ENCODE results near the gene TRO.
A peak's percentile ranks its signal among the peaks of the same experiment; 100 is the strongest.

Gene TRO

GRCh38 chrX:54920610-54921426 is at the start of gene TRO:
TSS of gene TRO (plus strand) at chrX:54920824. CDS start at chrX:54922247, 1,423 bp downstream.
- TF ChIP-seq ZNF274 (IDR thresholded peaks at IDR 0.05; ENCODE audit: low read depth, low read length) = no peak
- peak within 1 kb of the TSS; percentile 67 for H3K4me3 ChIP-seq (ENCODE audit: low read length)

- TF ChIP-seq ZNF274 (IDR thresholded peaks at IDR 0.05; ENCODE audit: low read depth, low read length) = no peak
- H3K4me3 ChIP-seq (ENCODE audit: low read length) = no peak overlapping the region
Measured at GRCh38 chrX:54885740-54886139, 34.9 kb upstream of the TRO start.

GRCh38 chrX:54891573-54891972 is 29.1 kb upstream of the TRO start:
- H3K4me3 ChIP-seq (ENCODE audit: low read length) = no peak overlapping the region
- TF ChIP-seq ZNF274 (IDR thresholded peaks at IDR 0.05; ENCODE audit: low read depth, low read length) = no peak

GRCh38 chrX:54894159-54894558 is 26.5 kb upstream of the TRO start:
- H3K4me3 ChIP-seq (ENCODE audit: low read length) = no peak overlapping the region
- TF ChIP-seq ZNF274 (IDR thresholded peaks at IDR 0.05; ENCODE audit: low read depth, low read length) = no peak

- no peak overlapping the region for H3K4me3 ChIP-seq (ENCODE audit: low read length)
- TF ChIP-seq ZNF274 (IDR thresholded peaks at IDR 0.05; ENCODE audit: low read depth, low read length) = no peak
Measured at GRCh38 chrX:54909941-54910340, 10.7 kb upstream of the TRO start.

GRCh38 chrX:54921427-54922021 is 900 bp downstream of the TRO start:
- H3K4me3 ChIP-seq (ENCODE audit: low read length) = peak overlapping the region; percentile 67
- no peak for TF ChIP-seq ZNF274 (IDR thresholded peaks at IDR 0.05; ENCODE audit: low read depth, low read length)

GRCh38 chrX:54922547-54922946 is 1.9 kb downstream of the TRO start:
- no peak for TF ChIP-seq ZNF274 (IDR thresholded peaks at IDR 0.05; ENCODE audit: low read depth, low read length)
- no peak overlapping the region for H3K4me3 ChIP-seq (ENCODE audit: low read length)

- no peak overlapping the region for H3K4me3 ChIP-seq (ENCODE audit: low read length)
- no peak for TF ChIP-seq ZNF274 (IDR thresholded peaks at IDR 0.05; ENCODE audit: low read depth, low read length)
Measured at GRCh38 chrX:54923376-54923775, 2.8 kb downstream of the TRO start.

GRCh38 chrX:54926978-54927377 is 6.4 kb downstream of the TRO start:
- TF ChIP-seq ZNF274 (IDR thresholded peaks at IDR 0.05; ENCODE audit: low read depth, low read length) = no peak
- no peak overlapping the region for H3K4me3 ChIP-seq (ENCODE audit: low read length)

- TF ChIP-seq ZNF274 (IDR thresholded peaks at IDR 0.05; ENCODE audit: low read depth, low read length) = no peak
- H3K4me3 ChIP-seq (ENCODE audit: low read length) = no peak overlapping the region
Measured at GRCh38 chrX:54928876-54929275, 8.3 kb downstream of the TRO start.

- H3K4me3 ChIP-seq (ENCODE audit: low read length) = no peak overlapping the region
- no peak for TF ChIP-seq ZNF274 (IDR thresholded peaks at IDR 0.05; ENCODE audit: low read depth, low read length)
Measured at GRCh38 chrX:54930291-54931049, 9.8 kb downstream of the TRO start.

- TF ChIP-seq ZNF274 (IDR thresholded peaks at IDR 0.05; ENCODE audit: low read depth, low read length) = no peak
Measured at GRCh38 chrX:54931107-54931506, 10.5 kb downstream of the TRO start.

GRCh38 chrX:54933150-54933826 is 12.7 kb downstream of the TRO start:
- H3K4me3 ChIP-seq (ENCODE audit: low read length) = no peak overlapping the region
- TF ChIP-seq ZNF274 (IDR thresholded peaks at IDR 0.05; ENCODE audit: low read depth, low read length) = no peak

More at GRCh38 chrX:54931107-54931506, 10.5 kb downstream of the TRO start:
- H3K4me3 ChIP-seq (ENCODE audit: low read length) = no peak overlapping the region

GRCh38 chrX:54934058-54934457 is 13.4 kb downstream of the TRO start:
- no peak for TF ChIP-seq ZNF274 (IDR thresholded peaks at IDR 0.05; ENCODE audit: low read depth, low read length)
- H3K4me3 ChIP-seq (ENCODE audit: low read length) = no peak overlapping the region

Measured in GM08714 (cell line).